Activated CD8-positive, alpha-beta T cell treated with anti-CD3 and anti-CD28 coated beads for 36 hours (primary cell): Measurements from ENCODE around the gene MDH1. TPM values are rescaled to one million over a fixed set of nuclear protein-coding genes. Genes with fewer than 3 reads are reported as not detected.

Experiments
- ATAC-seq: fragments of 200-7000 bp; cut with Tn5 transposase; one replicate; pipeline ENCODE4 v1.10.0; 2021; ENCODE audit warnings: mild to moderate bottlenecking, moderate library complexity
- CTCF ChIA-PET: fragments of 350-600 bp; sonication (Branson Sonifier 250); formaldehyde crosslinking; loops from one replicate; lab custom pipeline; 2021; ENCODE audit warnings: antibody characterized with exemption; lab: Charles Lee
- POLR2A ChIA-PET: fragments of 350-600 bp; sonication (Branson Sonifier 250); formaldehyde crosslinking; loops from one replicate; lab custom pipeline; 2021; ENCODE audit warnings: antibody characterized with exemption; lab: Charles Lee
- DNase-seq: peaks from one replicate; pipeline ENCODE4 v3.0.0-alpha.2; 2020
- H3K27ac Mint-ChIP-seq: one replicate; pipeline ENCODE4 v1.8.0; 2021; ENCODE audit warnings: mild to moderate bottlenecking, mixed read lengths
- H3K27me3 Mint-ChIP-seq: one replicate; pipeline ENCODE4 v1.8.0; 2021; ENCODE audit warnings: mixed read lengths
- H3K36me3 Mint-ChIP-seq: one replicate; pipeline ENCODE4 v1.8.0; 2021; ENCODE audit warnings: low read depth, mixed read lengths
- H3K4me1 Mint-ChIP-seq: one replicate; pipeline ENCODE4 v1.8.0; 2021; ENCODE audit warnings: low read depth, mixed read lengths
- H3K4me3 Mint-ChIP-seq: one replicate; pipeline ENCODE4 v1.8.0; 2021; ENCODE audit warnings: mild to moderate bottlenecking, moderate library complexity, mixed read lengths
- H3K9me3 Mint-ChIP-seq: one replicate; pipeline ENCODE4 v1.8.0; 2021; ENCODE audit warnings: mixed read lengths
- CTCF ChIP-seq: fragments of 200-600 bp; IDR thresholded peaks from one replicate; pipeline ENCODE4 v1.8.0; 2022; ENCODE audit warnings: antibody characterized with exemption, mild to moderate bottlenecking
- intact Hi-C: fragments of 100-400 bp; cut with micrococcal nuclease; formaldehyde crosslinking; loops from one replicate; pipeline ENCODE4 v1.10.0; 2022
- total RNA-seq, 2 experiments: library from RNA; stranded (reverse); gene quantifications; one replicate each; pipeline ENCODE4 v1.2.3, GENCODE V29; 2021

The MDH1 gene
- total RNA-seq, 2 experiments from 2014 or later = 241 to 246 TPM

- Mint-ChIP-seq H3K9me3 (no peaks in the 10 kb centered on the region), H3K27me3 (no peaks in the 10 kb centered on the region), H3K36me3 (peaks cover 36% of the 10 kb centered on the region), H3K4me1 (peaks cover 31% of the 10 kb centered on the region), H3K27ac (no peak overlapping the region), H3K4me3 (no peak overlapping the region)
- intact Hi-C loops = no loop called here
- no peak for ATAC-seq
- POLR2A ChIA-PET = interaction anchor here (1.0 kb wide), 1 partner anchor 539 kb away, joined by 3 read pairs; no protein-coding TSS in a partner anchor
- no peak for TF ChIP-seq CTCF
- CTCF ChIA-PET = no interaction called here
- no peak for DNase-seq
Measured at GRCh38 chr2:63594660-63595059, 5.9 kb downstream of the MDH1 start.

- Mint-ChIP-seq H3K9me3 (no peaks in the 10 kb centered on the region), H3K36me3 (peaks cover 32% of the 10 kb centered on the region), H3K4me1 (peaks cover 18% of the 10 kb centered on the region), H3K4me3 (no peak overlapping the region), H3K27me3 (no peaks in the 10 kb centered on the region), H3K27ac (no peak overlapping the region)
- no peak for TF ChIP-seq CTCF
- intact Hi-C loops = no loop called here
- ChIA-PET POLR2A (interaction anchor here (1.2 to 2.6 kb wide), 2 partner anchors 8 kb away, joined by 3 to 18 read pairs; partner anchors contain the start of genes MDH1 and WDPCP), CTCF (no interaction called here)
- DNase-seq (no peak), ATAC-seq (no peak)
Measured at GRCh38 chr2:63596401-63596883, 7.7 kb downstream of the MDH1 start.

- no peak overlapping the region for H3K27ac Mint-ChIP-seq
- no peak for TF ChIP-seq CTCF
- no peak overlapping the region for H3K4me3 Mint-ChIP-seq
- ATAC-seq (no peak), DNase-seq (no peak)
- peaks cover 8% of the 10 kb centered on the region for H3K4me1 Mint-ChIP-seq
- no peaks in the 10 kb centered on the region for H3K9me3 Mint-ChIP-seq
- H3K27me3 Mint-ChIP-seq = no peaks in the 10 kb centered on the region
- intact Hi-C loops = no loop called here
- ChIA-PET CTCF (interaction anchor here (1.3 kb wide), 1 partner anchor 1142 kb away, joined by 4 read pairs; no protein-coding TSS in a partner anchor), POLR2A (interaction anchor here (1.2 to 2.9 kb wide), 2 partner anchors 8 to 10 kb away, joined by 3 to 12 read pairs; partner anchors contain the start of genes MDH1 and WDPCP)
- H3K36me3 Mint-ChIP-seq = peaks cover 37% of the 10 kb centered on the region
Measured at GRCh38 chr2:63598981-63599380, 10.2 kb downstream of the MDH1 start.

- no peak overlapping the region for H3K4me3 Mint-ChIP-seq
- peaks cover 41% of the 10 kb centered on the region for H3K36me3 Mint-ChIP-seq
Measured at GRCh38 chr2:63600881-63601460, 12.2 kb downstream of the MDH1 start.

More at GRCh38 chr2:63600881-63601460, 12.2 kb downstream of the MDH1 start:
- H3K27me3 Mint-ChIP-seq = no peaks in the 10 kb centered on the region
- peaks cover 4% of the 10 kb centered on the region for H3K4me1 Mint-ChIP-seq
- ATAC-seq (no peak), DNase-seq (no peak)
- POLR2A ChIA-PET = interaction anchor here (2.9 kb wide), 1 partner anchor 12 kb away, joined by 12 read pairs; the partner anchor contains the start of genes MDH1 and WDPCP
- TF ChIP-seq CTCF = no peak
- H3K9me3 Mint-ChIP-seq = no peaks in the 10 kb centered on the region
- H3K27ac Mint-ChIP-seq = peak overlapping the region; percentile 65
- intact Hi-C loops = no loop called here
- CTCF ChIA-PET = interaction anchor here (1.3 to 1.5 kb wide), 2 partner anchors 12 to 260 kb away, joined by 3 to 5 read pairs; partner anchors contain the start of genes MDH1 and WDPCP
